GM11168 (cell line): ENCODE results near the gene GNAL.

Experiments used
- in situ Hi-C: fragments of 300-500 bp; cut with MboI; formaldehyde crosslinking; loops from one replicate; pipeline ENCODE4 v1.12.0; 2022; ENCODE audit warnings: low sequenced_read_pairs; ENCODE audit not compliant: unreplicated experiment

GNAL gene

GRCh38 chr18:11688972-11689668 lies at the start of gene GNAL:
Gene GNAL, plus strand, starts transcription at chr18:11689264. Its CDS starts 300 bp downstream, at chr18:11689564.
- in situ Hi-C loops = no loop called here

- in situ Hi-C loops = loop anchor here (5.0 kb wide), 1 partner anchor 35 kb away; no protein-coding TSS in a partner anchor
Measured at GRCh38 chr18:11647310-11647709, 41.8 kb upstream of the GNAL start.

GRCh38 chr18:11647804-11648203 lies 41.3 kb upstream of the GNAL start:
- in situ Hi-C loops = loop anchor here (5.0 kb wide), 1 partner anchor 36 kb away; no protein-coding TSS in a partner anchor

- in situ Hi-C loops = loop anchor here (5.0 kb wide), 2 partner anchors 38 to 87 kb away; no protein-coding TSS in a partner anchor
Measured at GRCh38 chr18:11649839-11650238, 39.2 kb upstream of the GNAL start.

- in situ Hi-C loops = loop anchor here (5.0 kb wide), 1 partner anchor 85 kb away; no protein-coding TSS in a partner anchor
Measured at GRCh38 chr18:11651899-11652298, 37.2 kb upstream of the GNAL start.

GRCh38 chr18:11653521-11653920 lies 35.5 kb upstream of the GNAL start:
- in situ Hi-C loops = loop anchor here (5.0 kb wide), 1 partner anchor 84 kb away; no protein-coding TSS in a partner anchor

GRCh38 chr18:11654736-11655605 lies 34.1 kb upstream of the GNAL start:
- in situ Hi-C loops = loop anchor here (5.0 kb wide), 1 partner anchor 82 kb away; no protein-coding TSS in a partner anchor

GRCh38 chr18:11655606-11655932 lies 33.5 kb upstream of the GNAL start:
- in situ Hi-C loops = no loop called here

- in situ Hi-C loops = no loop called here
Measured at GRCh38 chr18:11657152-11657551, 31.9 kb upstream of the GNAL start.

- in situ Hi-C loops = no loop called here
Measured at GRCh38 chr18:11657554-11657953, 31.5 kb upstream of the GNAL start.

GRCh38 chr18:11658019-11658418 lies 31.0 kb upstream of the GNAL start:
- in situ Hi-C loops = no loop called here

GRCh38 chr18:11658989-11659388 lies 30.1 kb upstream of the GNAL start:
- in situ Hi-C loops = no loop called here

- in situ Hi-C loops = no loop called here
Measured at GRCh38 chr18:11660691-11661090, 28.4 kb upstream of the GNAL start.

- in situ Hi-C loops = no loop called here
Measured at GRCh38 chr18:11661430-11661829, 27.6 kb upstream of the GNAL start.

- in situ Hi-C loops = no loop called here
Measured at GRCh38 chr18:11663439-11664029, 25.5 kb upstream of the GNAL start.

- in situ Hi-C loops = no loop called here
Measured at GRCh38 chr18:11664286-11664685, 24.8 kb upstream of the GNAL start.

- in situ Hi-C loops = no loop called here
Measured at GRCh38 chr18:11665146-11665545, 23.9 kb upstream of the GNAL start.

GRCh38 chr18:11665587-11665986 lies 23.5 kb upstream of the GNAL start:
- in situ Hi-C loops = no loop called here

GRCh38 chr18:11666176-11666575 lies 22.9 kb upstream of the GNAL start:
- in situ Hi-C loops = no loop called here

GRCh38 chr18:11666831-11667230 lies 22.2 kb upstream of the GNAL start:
- in situ Hi-C loops = no loop called here

GRCh38 chr18:11667578-11667977 lies 21.5 kb upstream of the GNAL start:
- in situ Hi-C loops = no loop called here
